ENCODE data around the gene EGLN3.

DNA sequence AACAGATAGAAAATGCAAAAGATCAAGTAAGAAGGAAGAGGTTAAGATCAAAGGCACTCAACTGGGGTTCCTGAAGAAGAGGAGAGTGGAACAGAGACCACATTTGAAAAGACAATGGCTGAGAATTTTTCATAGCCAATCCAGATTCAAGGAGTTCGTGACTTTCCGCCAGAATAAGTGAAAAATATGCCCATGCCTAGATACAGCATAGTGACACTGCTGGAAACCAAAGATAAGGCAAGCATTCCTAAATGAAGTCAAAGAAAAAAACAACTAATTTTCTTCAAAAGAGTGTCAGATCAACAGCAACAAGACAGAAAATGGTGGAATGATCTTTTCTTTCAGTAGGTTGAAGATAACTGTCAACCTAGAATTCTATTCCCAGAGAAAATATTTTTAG is 47.5 kb downstream of the EGLN3 start:
- TF ChIP-seq, protein P1, sequence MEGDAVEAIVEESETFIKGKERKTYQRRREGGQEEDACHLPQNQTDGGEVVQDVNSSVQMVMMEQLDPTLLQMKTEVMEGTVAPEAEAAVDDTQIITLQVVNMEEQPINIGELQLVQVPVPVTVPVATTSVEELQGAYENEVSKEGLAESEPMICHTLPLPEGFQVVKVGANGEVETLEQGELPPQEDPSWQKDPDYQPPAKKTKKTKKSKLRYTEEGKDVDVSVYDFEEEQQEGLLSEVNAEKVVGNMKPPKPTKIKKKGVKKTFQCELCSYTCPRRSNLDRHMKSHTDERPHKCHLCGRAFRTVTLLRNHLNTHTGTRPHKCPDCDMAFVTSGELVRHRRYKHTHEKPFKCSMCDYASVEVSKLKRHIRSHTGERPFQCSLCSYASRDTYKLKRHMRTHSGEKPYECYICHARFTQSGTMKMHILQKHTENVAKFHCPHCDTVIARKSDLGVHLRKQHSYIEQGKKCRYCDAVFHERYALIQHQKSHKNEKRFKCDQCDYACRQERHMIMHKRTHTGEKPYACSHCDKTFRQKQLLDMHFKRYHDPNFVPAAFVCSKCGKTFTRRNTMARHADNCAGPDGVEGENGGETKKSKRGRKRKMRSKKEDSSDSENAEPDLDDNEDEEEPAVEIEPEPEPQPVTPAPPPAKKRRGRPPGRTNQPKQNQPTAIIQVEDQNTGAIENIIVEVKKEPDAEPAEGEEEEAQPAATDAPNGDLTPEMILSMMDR (IDR thresholded peaks at IDR 0.05; ENCODE audit: low read depth, low read length, poor library complexity, severe bottlenecking) = no peak
- no peak for TF ChIP-seq EZH2phosphoT487 (IDR thresholded peaks at IDR 0.05; ENCODE audit: borderline replicate concordance, low read length)

All from DOHH2 (cell line).